Panc1 (cell line): ENCODE data around the gene EFL1. TPM values are rescaled to one million over a fixed set of nuclear protein-coding genes. Genes with fewer than 3 reads are reported as not detected.

ENCODE experiments used
- ATAC-seq: fragments of 200-7000 bp; cut with Tn5 transposase; 2 replicates; pipeline ENCODE4 v1.9.1; 2020; ENCODE audit warnings: mild to moderate bottlenecking, moderate library complexity
- BruUV-seq: library from RNA; stranded (reverse); fragments of 400-500 nt; replicated peaks from 2 replicates; lab custom pipeline; 2021; lab: Mats Ljungman, UMichigan
- CTCF ChIA-PET: fragments of 300-600 bp; sonication (Branson Sonifier 250); formaldehyde crosslinking; loops from one replicate; lab custom pipeline; 2022; ENCODE audit warnings: antibody characterized with exemption; lab: Charles Lee
- POLR2A ChIA-PET: fragments of 300-600 bp; sonication (Branson Sonifier 250); formaldehyde crosslinking; loops from one replicate; lab custom pipeline; 2022; ENCODE audit warnings: antibody characterized with exemption; lab: Charles Lee
- DNase-seq: peaks from one replicate; pipeline ENCODE4 v3.0.0-alpha.2; 2010; ENCODE audit warnings: low read depth, low spot score
- H3K27ac ChIP-seq: 2 replicates; pipeline ENCODE4 v1.5.1; 2011; ENCODE audit warnings: mild to moderate bottlenecking, low read length, inconsistent platforms
- H3K27me3 ChIP-seq: fragments of 200-500 bp; sonication (Bioruptor generic); 2 replicates; pipeline ENCODE4 v1.6.0; 2014; ENCODE audit warnings: low read length, inconsistent platforms; ENCODE audit not compliant: control insufficient read depth, insufficient read depth
- H3K36me3 ChIP-seq: fragments of 200-500 bp; sonication (Bioruptor generic); 2 replicates; pipeline ENCODE4 v1.5.1; 2014; ENCODE audit warnings: inconsistent platforms, mild to moderate bottlenecking, low read length, moderate library complexity; ENCODE audit not compliant: control insufficient read depth, insufficient read depth
- H3K4me1 ChIP-seq: 2 replicates; pipeline ENCODE4 v1.5.1; 2011; ENCODE audit warnings: inconsistent platforms, mild to moderate bottlenecking, low read length, moderate library complexity; ENCODE audit not compliant: control insufficient read depth, insufficient read depth
- H3K4me3 ChIP-seq, 2 experiments: 2 replicates each; pipeline ENCODE4 v1.5.1; 2011 to 2012; ENCODE audit warnings: low read depth in 2 of 2, low read length in 2 of 2, mild to moderate bottlenecking in 2 of 2, inconsistent platforms in 1 of 2, moderate library complexity in 1 of 2
- H3K9me3 ChIP-seq: fragments of 200-500 bp; sonication (Bioruptor generic); 2 replicates; pipeline ENCODE4 v1.5.1; 2014; ENCODE audit warnings: low read depth, mild to moderate bottlenecking, inconsistent platforms, low read length, moderate library complexity; ENCODE audit not compliant: control insufficient read depth, insufficient read depth
- CTCF ChIP-seq: fragments of 450-650 bp; IDR thresholded peaks from 2 replicates; pipeline ENCODE4 v1.5.1; 2017; ENCODE audit warnings: mild to moderate bottlenecking
- POLR2AphosphoS5 ChIP-seq: IDR thresholded peaks from 2 replicates; pipeline ENCODE4 v1.6.1; 2012; ENCODE audit warnings: mild to moderate bottlenecking, low read depth, low read length, moderate library complexity
- REST ChIP-seq, 2 experiments: IDR thresholded peaks; 2 replicates each; pipeline ENCODE4 v1.6.1; 2011 to 2012; ENCODE audit warnings: low read depth in 2 of 2, control low read depth in 1 of 2, low read length in 1 of 2, mild to moderate bottlenecking in 1 of 2, moderate library complexity in 1 of 2; ENCODE audit not compliant: insufficient read depth in 1 of 2
- SIN3A ChIP-seq: IDR thresholded peaks from 2 replicates; pipeline ENCODE4 v1.6.1; 2012; ENCODE audit warnings: low read depth, mild to moderate bottlenecking, low read length, moderate library complexity, borderline replicate concordance; ENCODE audit not compliant: insufficient read depth
- TCF7L2 ChIP-seq: IDR thresholded peaks from 2 replicates; pipeline ENCODE4 v1.6.1; 2011; ENCODE audit warnings: mild to moderate bottlenecking, low read depth, low read length, inconsistent platforms
- in situ Hi-C: cut with HindIII; loops from 2 replicates; pipeline ENCODE4 v1.10.0; 2016; ENCODE audit warnings: low sequenced_read_pairs, low pct_unique_long_range_greater_than_20kb
- intact Hi-C: fragments of 100-400 bp; cut with micrococcal nuclease; formaldehyde crosslinking; loops from one replicate; pipeline ENCODE4 v1.10.0; 2022; ENCODE audit not compliant: unreplicated experiment
- total RNA-seq: library from RNA; stranded (reverse); gene quantifications from one replicate; pipeline ENCODE4 v1.2.1, GENCODE V29; 2021; ENCODE audit not compliant: unreplicated experiment

Gene EFL1
- total RNA-seq, 1 experiment from 2014 or later, result 20.2 TPM

GRCh38 chr15:82137261-82137660 is 125.3 kb downstream of the EFL1 start:
- in situ Hi-C loops (no loop called here), intact Hi-C loops (no loop called here)
- H3K4me3 ChIP-seq, result no peak overlapping the region
- ChIA-PET POLR2A (no interaction called here), CTCF (interaction anchor here (0.6 kb wide), 1 partner anchor 31 kb away, joined by 3 read pairs; no protein-coding TSS in a partner anchor)
- no peaks in the 10 kb centered on the region for H3K9me3 ChIP-seq
- no peak for TF ChIP-seq SIN3A
- no peak for TF ChIP-seq POLR2AphosphoS5
- TF ChIP-seq REST (IDR thresholded peaks at IDR 0.05; ENCODE audit: insufficient read depth in 1 of 2, low read depth in 2 of 2, low read length in 1 of 2), result no peak
- TF ChIP-seq TCF7L2, result no peak
- TF ChIP-seq CTCF, result no peak
- DNase-seq, result no peak
- no peaks in the 10 kb centered on the region for H3K27me3 ChIP-seq
- H3K36me3 ChIP-seq, result no peaks in the 10 kb centered on the region
- H3K4me1 ChIP-seq, result no peaks in the 10 kb centered on the region
- ATAC-seq, result no peak
- H3K27ac ChIP-seq, result no peak overlapping the region
- BruUV-seq, result no TSS peak

- no TSS peak for BruUV-seq
- no peaks in the 10 kb centered on the region for H3K9me3 ChIP-seq
- H3K4me1 ChIP-seq, result no peaks in the 10 kb centered on the region
- no peak for ATAC-seq
- no peaks in the 10 kb centered on the region for H3K36me3 ChIP-seq
- DNase-seq, result no peak
- ChIA-PET CTCF (no interaction called here), POLR2A (no interaction called here)
- TF ChIP-seq POLR2AphosphoS5 (no peak), CTCF (no peak), TCF7L2 (no peak), SIN3A (no peak), REST (IDR thresholded peaks at IDR 0.05; ENCODE audit: insufficient read depth in 1 of 2, low read depth in 2 of 2, low read length in 1 of 2) (no peak)
- H3K27me3 ChIP-seq, result no peaks in the 10 kb centered on the region
- in situ Hi-C loops (no loop called here), intact Hi-C loops (no loop called here)
- H3K4me3 ChIP-seq, result no peak overlapping the region
- H3K27ac ChIP-seq, result no peak overlapping the region
These were observed 126.4 kb downstream of the EFL1 start for GRCh38 chr15:82136120-82136519.
